K562 treated with DMSO at 1 percent for 4 hours (cell line): ENCODE results near the gene MTERF1. TPM values are rescaled to one million over a fixed set of nuclear protein-coding genes. Genes with fewer than 3 reads are reported as not detected.

Experiments used
- total RNA-seq: library from RNA; unstranded; fragments of 300-600 nt; gene quantifications from 2 replicates; pipeline ENCODE4 v1.2.3, GENCODE V29; 2022; ENCODE audit not compliant: insufficient read depth

Gene MTERF1
- 9.9 and 11.4 TPM in 2 replicates for total RNA-seq

GRCh38 chr7:91880413-91881241 lies at the start of gene MTERF1:
TSS of gene MTERF1 (minus strand) at chr7:91880702. CDS start at chr7:91880083, 619 bp downstream.

Other genes with a start within 250 kb of the MTERF1 start
- 20.6 and 22.6 TPM in 2 replicates for gene AKAP9, start 60.2 kb upstream of the MTERF1 start, total RNA-seq